Hematopoietic multipotent progenitor cell treated with erythropoietin and hydrocortisone succinate and interleukin-3 and kit ligand, for 6 days (in vitro differentiated cells): Measurements from ENCODE around the gene PTH2.

Experiments
- DNase-seq: peaks from one replicate; pipeline ENCODE4 v3.0.0-alpha.2; 2015

Gene PTH2

GRCh38 chr19:49409441-49410029 lies 13.7 kb downstream of the PTH2 start:
- peak; percentile 60 for DNase-seq

GRCh38 chr19:49408816-49409440 lies 14.3 kb downstream of the PTH2 start:
- DNase-seq: no peak

GRCh38 chr19:49407482-49408015 lies 15.7 kb downstream of the PTH2 start:
- DNase-seq: no peak

DNA sequence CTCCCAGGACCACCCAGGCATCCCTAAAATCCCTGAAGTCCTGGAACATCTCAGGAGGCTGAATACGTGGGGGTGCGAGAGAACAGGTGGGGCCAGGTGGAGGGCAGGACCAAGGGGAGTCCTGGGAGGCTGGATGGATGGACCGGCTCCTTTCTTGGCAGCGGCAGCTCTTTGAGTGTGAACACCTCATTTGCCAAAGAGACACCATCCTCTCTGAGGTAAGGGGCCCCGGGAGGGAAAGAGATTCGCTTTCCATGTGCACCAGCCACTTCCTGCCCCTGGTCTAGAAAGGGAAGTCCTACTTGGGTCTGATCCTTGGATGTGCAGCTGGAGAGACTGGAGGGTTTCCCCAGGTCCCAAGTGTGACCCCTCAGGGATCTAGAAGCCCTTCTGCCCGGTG lies 16.2 kb downstream of the PTH2 start:
- DNase-seq: no peak

- no peak for DNase-seq
Observed at GRCh38 chr19:49403404-49404187, 19.6 kb downstream of the PTH2 start.

- DNase-seq: no peak
Observed at GRCh38 chr19:49400029-49400428, 23.2 kb downstream of the PTH2 start.

GRCh38 chr19:49398931-49399330 lies 24.3 kb downstream of the PTH2 start:
- no peak for DNase-seq

GRCh38 chr19:49398001-49398615 lies 25.1 kb downstream of the PTH2 start:
- no peak for DNase-seq

DNA sequence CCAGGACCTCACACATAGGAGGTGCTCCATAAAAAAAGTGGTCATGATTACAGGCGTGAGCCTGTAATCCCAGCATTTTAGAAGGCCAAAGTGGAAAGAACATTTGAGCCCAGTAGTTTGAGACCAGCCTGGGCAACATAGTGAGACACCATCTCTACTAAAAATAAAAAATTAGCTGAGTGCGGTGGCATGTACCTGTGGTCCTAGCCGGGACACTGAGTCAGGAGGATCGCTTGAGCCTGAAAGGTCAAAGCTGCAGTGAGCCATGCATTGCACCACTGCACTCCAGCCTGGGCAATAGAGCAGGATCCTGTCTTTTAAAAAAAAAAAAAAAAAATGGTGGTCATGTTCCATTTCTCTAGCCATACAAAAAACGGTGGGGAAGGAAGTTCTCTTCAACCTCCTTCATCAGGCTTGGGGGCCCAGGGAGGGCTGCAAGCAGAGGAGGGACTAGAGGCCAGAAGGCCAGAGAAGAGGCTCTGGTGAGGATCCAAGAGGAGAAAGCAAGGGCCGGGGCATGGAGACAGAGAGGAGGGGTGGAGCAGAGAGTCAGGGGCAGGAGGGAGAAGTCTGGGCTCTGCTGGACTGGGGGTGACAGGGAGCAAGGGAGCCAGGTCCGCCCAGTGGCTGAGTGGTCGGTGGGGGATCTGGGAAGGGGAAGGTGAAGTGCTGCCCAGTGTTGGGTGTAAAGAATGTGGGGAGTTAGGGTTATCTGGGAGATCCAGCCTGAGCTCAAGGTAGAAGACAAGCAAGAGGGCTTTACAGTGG lies 26.3 kb downstream of the PTH2 start:
- DNase-seq: no peak

DNA sequence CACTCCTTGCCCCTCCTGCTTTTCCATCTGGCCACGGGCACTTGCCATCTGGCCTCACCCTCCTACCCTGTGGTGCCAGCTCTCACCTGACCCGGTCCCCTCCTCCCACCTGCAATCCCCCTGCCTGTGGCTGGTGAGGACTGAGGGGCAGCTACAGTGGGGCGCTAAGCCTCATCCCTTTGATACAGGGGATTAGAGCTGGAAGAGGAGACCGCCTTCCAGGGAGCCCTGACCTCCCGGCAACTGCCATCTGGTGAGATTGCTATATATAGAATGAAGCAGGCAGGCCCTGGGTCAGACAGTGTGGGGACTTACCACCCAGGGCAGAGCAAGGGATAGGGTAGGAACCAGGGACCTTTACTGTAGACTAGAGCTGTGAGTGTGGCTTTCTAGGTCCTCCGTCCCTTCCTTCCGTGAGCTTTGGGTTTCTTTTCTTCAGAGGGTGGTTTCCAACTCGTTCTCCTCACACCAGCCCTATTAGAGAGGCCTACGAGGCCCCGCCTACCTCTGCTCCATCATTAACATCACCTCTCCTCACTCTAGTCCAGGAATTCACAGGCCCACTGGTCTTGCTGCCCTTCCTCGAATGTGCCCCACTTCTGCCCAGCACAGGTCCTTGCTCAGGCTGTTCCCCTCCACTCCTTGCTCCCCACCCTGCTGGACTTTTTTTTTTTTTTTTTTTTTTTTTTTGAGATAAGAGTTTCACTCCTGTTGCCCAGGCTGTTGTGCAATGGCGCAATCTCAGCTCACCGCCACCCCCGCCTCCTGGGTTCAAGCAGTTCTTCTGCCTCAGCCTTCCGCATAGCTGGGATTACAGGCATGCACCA lies 27.4 kb downstream of the PTH2 start:
- no peak for DNase-seq

DNA sequence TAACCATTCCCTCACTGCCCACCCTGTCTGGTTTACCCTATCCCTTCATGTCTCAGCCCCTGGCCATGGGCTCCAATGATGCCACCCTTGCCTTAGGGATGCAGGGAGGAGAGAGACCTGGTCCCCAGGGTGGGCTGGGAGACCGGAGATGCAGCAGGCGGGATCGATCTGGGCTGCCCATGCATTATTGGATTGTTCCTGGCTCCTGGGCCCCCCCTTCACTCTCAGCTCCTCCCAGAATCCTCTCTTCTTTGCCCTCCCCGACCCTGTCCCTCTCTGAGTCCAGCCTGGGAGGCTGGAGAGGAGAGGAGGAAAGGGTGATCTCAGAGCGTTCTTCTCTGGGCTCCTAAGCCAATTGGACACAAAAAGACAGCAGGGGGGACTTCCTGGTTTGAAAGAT lies 29.4 kb downstream of the PTH2 start:
- DNase-seq: no peak

GRCh38 chr19:49391581-49392399 lies 31.5 kb downstream of the PTH2 start:
- DNase-seq: peak; percentile 89

DNA sequence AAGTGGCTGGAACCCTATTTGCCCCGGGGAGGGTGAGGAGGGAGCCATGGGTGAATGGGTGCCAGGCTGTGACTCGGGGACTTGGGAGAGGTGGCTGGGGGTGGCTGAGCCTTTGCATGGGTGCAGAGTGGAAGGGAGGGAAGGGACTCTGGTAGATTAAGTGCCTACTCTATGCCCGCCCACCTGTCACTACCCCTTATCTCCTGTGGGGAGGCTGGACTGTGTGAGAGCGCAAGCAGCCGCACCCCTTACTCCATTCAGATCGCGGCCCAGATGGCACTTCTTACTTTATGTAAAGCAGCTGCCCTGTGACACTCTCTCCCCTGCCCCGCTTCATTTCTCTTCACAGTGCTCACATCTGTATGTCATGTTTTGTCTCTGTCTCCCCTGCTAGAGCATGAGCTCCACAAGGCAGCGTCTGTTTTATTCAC lies 32.3 kb downstream of the PTH2 start:
- DNase-seq: peak; percentile 75

DNA sequence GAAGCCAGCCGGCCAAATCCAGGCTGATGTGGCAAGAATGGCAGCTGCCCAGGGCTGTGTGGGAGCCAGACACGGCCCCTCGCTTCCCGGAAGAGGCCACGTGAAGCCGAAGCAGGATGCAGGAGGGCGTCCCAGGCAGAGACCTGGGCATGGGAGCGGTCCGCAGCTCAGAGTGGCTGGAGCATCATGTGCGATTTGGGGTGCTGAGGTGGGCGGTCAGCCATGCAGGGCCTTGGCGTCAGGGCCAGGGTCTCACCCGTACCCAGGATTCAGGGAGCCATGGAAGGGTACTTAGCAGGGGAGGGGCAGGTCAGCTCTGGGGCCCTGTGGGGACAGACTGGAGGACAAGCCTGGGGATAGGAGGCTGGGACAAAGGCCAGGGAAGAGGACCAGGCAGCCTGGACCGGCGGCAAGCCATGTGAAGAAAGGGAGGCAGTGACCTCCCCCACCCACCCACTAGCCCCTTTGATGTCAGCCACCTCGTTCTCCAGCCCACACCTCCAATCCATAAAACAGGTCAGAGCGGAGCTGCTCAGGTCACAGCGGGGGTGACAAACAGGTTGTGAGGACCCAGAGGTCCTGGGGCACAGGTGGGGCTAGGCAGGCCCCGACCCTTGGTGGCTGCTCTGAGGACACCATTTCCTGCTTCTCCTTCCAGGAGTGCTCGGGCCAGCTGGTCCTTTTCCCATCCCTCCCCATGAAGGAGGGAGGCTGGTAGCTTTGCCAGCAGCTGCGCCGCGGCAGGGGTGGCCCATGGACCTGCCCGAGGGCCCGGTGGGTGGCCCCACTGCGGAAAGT lies 32.9 kb downstream of the PTH2 start:
- DNase-seq: no peak

- DNase-seq: no peak
Observed at GRCh38 chr19:49389406-49389805, 33.8 kb downstream of the PTH2 start.

DNA sequence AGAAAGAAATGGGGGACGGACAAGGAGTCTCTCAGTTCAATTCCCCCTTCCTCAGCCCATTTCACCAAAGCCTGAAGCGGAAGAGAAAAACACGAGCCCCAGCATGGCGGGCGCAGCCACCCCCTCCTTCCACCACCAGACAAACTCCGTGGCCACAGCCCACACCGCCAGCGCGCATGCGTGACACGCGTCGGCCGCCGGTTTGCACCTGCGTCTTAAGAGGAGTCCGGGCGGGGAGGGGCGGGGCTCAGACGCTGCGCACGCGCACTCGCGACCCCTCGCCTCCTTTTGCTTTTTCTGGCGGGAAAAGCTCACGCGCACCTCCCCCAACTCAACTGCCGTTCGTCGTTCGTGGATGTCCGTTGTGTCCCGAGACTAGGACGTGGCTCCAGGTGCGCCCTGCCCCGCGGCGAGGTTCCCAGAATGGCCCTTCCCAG lies 35.3 kb downstream of the PTH2 start, which contains the start of gene KASH5:
KASH5 (plus strand) TSS at position 314 of the 437 bp plus-strand sequence. CDS start 2,635 bp downstream, outside the sequence.
- DNase-seq: peak; percentile 84

GRCh38 chr19:49383599-49383998 lies 39.6 kb downstream of the PTH2 start:
- no peak for DNase-seq

- no peak for DNase-seq
Observed at GRCh38 chr19:49382639-49383038, 40.6 kb downstream of the PTH2 start.

DNA sequence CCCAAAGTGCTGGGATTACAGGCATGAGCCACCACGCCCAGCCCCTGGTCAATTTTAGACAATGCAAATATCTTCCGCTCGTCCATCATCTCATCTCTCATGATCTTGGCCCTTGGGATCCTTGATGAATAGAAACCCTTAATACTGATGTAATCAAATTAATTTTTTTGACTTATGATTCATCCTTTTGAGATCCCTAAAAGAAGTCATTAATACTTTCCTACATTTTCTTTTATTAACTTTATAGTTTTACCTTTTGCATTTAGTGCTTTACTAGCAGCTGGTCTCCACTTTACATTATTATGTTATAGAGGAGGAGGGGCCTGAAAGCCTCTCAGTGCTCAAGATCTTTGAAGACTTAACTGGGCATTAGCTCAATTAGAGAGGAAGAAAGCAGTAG lies 42.9 kb downstream of the PTH2 start:
- no peak for DNase-seq

GRCh38 chr19:49378512-49378911 lies 44.7 kb downstream of the PTH2 start:
- no peak for DNase-seq
